ENCODE results near the gene ANKZF1.

GRCh38 chr2:219210196-219210885 is 19.3 kb upstream of the ANKZF1 start:
- TF ChIP-seq POLR2A (IDR thresholded peaks at IDR 0.05) (no peak), CTCF (IDR thresholded peaks at IDR 0.05) (no peak)
